Endothelial cell of umbilical vein (primary cell): Measurements from ENCODE around the gene RIMBP2. TPM values are rescaled to one million over a fixed set of nuclear protein-coding genes. Genes with fewer than 3 reads are reported as not detected.

Experiments
- BruUV-seq: library from RNA; stranded (reverse); fragments of 400-500 nt; replicated peaks from 2 replicates; lab custom pipeline; 2021; lab: Mats Ljungman, UMichigan
- CTCF ChIA-PET: fragments of 300-600, 350-600 bp; sonication (Branson Sonifier 250); formaldehyde crosslinking; loops from one replicate; lab custom pipeline; 2021; ENCODE audit warnings: antibody characterized with exemption, inconsistent platforms; lab: Charles Lee
- POLR2A ChIA-PET: fragments of 300-600, 350-600 bp; sonication (Branson Sonifier 250); formaldehyde crosslinking; loops from one replicate; lab custom pipeline; 2021; ENCODE audit warnings: antibody characterized with exemption, inconsistent platforms; lab: Charles Lee
- DNase-seq: peaks from one replicate; pipeline ENCODE4 v3.0.0-alpha.2; 2011; ENCODE audit warnings: low read depth, low spot score
- FAIRE-seq: peaks from 2 replicates; lab custom pipeline; 2011; peaks lifted over from hg19 to GRCh38; lab: Jason Lieb, UNC
- H2AFZ ChIP-seq: 2 replicates; pipeline ENCODE4 v1.6.0; 2012; ENCODE audit warnings: low read depth, low read length, control low read depth, inconsistent platforms
- H3K27ac ChIP-seq: 2 replicates; pipeline ENCODE4 v1.5.1; 2011; ENCODE audit warnings: low read depth, mild to moderate bottlenecking, control low read depth, low read length, moderate library complexity; ENCODE audit not compliant: insufficient read depth
- H3K27me3 ChIP-seq, 2 experiments: 2 replicates each; pipeline versions ENCODE4 v1.6.0 to v1.6.1; 2011; ENCODE audit warnings: low read length in 2 of 2, mixed read lengths in 1 of 2; ENCODE audit not compliant: control insufficient read depth in 2 of 2, insufficient read depth in 2 of 2
- H3K36me3 ChIP-seq, 2 experiments: 2 replicates in 1 of 2; 3 replicates in 1 of 2; pipeline ENCODE4 v1.5.1; 2011; ENCODE audit warnings: low read length in 2 of 2, mild to moderate bottlenecking in 1 of 2, moderate library complexity in 1 of 2; ENCODE audit not compliant: control insufficient read depth in 2 of 2, insufficient read depth in 2 of 2; ENCODE audit errors: extremely low read depth in 1 of 2
- H3K4me1 ChIP-seq: 3 replicates; pipeline ENCODE4 v1.5.1; 2011; ENCODE audit warnings: mild to moderate bottlenecking, low read length; ENCODE audit not compliant: control insufficient read depth, insufficient read depth; ENCODE audit errors: extremely low read depth
- H3K4me2 ChIP-seq: 2 replicates; pipeline ENCODE4 v1.6.1; 2011; ENCODE audit warnings: low read length, control low read depth, mixed read lengths; ENCODE audit not compliant: insufficient read depth
- H3K4me3 ChIP-seq, 3 experiments: fragments of 200-600 bp in 1 of 3; sonication (generic), shearing (Covaris generic) in 1 of 3; replicated peaks in 1 of 3; 2 replicates each; pipeline ENCODE4 v1.5.1; 2011 to 2016; ENCODE audit warnings: control low read depth in 3 of 3, low read length in 3 of 3, mild to moderate bottlenecking in 2 of 3, inconsistent platforms in 1 of 3, low read depth in 1 of 3, moderate library complexity in 1 of 3; ENCODE audit not compliant: insufficient read depth in 1 of 3
- H3K79me2 ChIP-seq: 2 replicates; pipeline ENCODE4 v1.6.0; 2012; ENCODE audit warnings: low read length, inconsistent platforms; ENCODE audit not compliant: control insufficient read depth, insufficient read depth
- H3K9ac ChIP-seq: replicated peaks from 2 replicates; pipeline ENCODE3; 2011; ENCODE audit warnings: low read length, control low read depth; ENCODE audit not compliant: insufficient read depth; ENCODE audit errors: extremely low read depth
- H3K9me1 ChIP-seq: replicated peaks from 3 replicates; pipeline ENCODE4 v1.6.0; 2011; ENCODE audit warnings: mild to moderate bottlenecking, low read length; ENCODE audit not compliant: control insufficient read depth, insufficient read depth; ENCODE audit errors: extremely low read depth
- H3K9me3 ChIP-seq: replicated peaks from 2 replicates; pipeline ENCODE4 v1.5.1; 2012; ENCODE audit warnings: low read length, inconsistent platforms; ENCODE audit not compliant: control insufficient read depth, insufficient read depth
- H4K20me1 ChIP-seq: replicated peaks from 2 replicates; pipeline ENCODE3; 2011; ENCODE audit warnings: mild to moderate bottlenecking, low read length; ENCODE audit not compliant: control insufficient read depth, insufficient read depth; ENCODE audit errors: extremely low read depth
- EZH2 ChIP-seq: IDR thresholded peaks from 2 replicates; pipeline ENCODE4 v1.6.1; 2012; ENCODE audit warnings: borderline replicate concordance, low read depth, mild to moderate bottlenecking, moderate library complexity, low read length, inconsistent platforms; ENCODE audit not compliant: severe bottlenecking
- FOS ChIP-seq: IDR thresholded peaks from 2 replicates; pipeline ENCODE4 v1.6.1; 2011; ENCODE audit warnings: mild to moderate bottlenecking, low read length, moderate library complexity, borderline replicate concordance; ENCODE audit not compliant: insufficient read depth
- GATA2 ChIP-seq: IDR thresholded peaks from 2 replicates; pipeline ENCODE4 v1.7.0; 2011; ENCODE audit warnings: low read depth, mild to moderate bottlenecking, moderate library complexity, mixed read lengths, low read length; ENCODE audit not compliant: insufficient read length, insufficient read depth
- JUN ChIP-seq: IDR thresholded peaks from 2 replicates; pipeline ENCODE4 v1.6.1; 2011; ENCODE audit warnings: borderline replicate concordance, low read depth; ENCODE audit not compliant: insufficient read length, insufficient read depth
- MYC ChIP-seq: IDR thresholded peaks from one replicate; pipeline ENCODE4 v1.6.1; 2011; ENCODE audit warnings: mild to moderate bottlenecking, low read depth, low read length
- POLR2A ChIP-seq: IDR thresholded peaks from 2 replicates; pipeline ENCODE4 v1.6.1; 2012; ENCODE audit warnings: low read depth, mild to moderate bottlenecking, control low read depth, low read length
- POLR2AphosphoS5 ChIP-seq: IDR thresholded peaks from 2 replicates; pipeline ENCODE4 v1.6.1; 2012; ENCODE audit warnings: low read depth, mild to moderate bottlenecking, control low read depth, low read length, moderate library complexity; ENCODE audit not compliant: insufficient read depth
- dilution Hi-C: fragments of 300-500 bp; cut with MboI; formaldehyde crosslinking; loops from one replicate; pipeline ENCODE4 v1.15.0; 2019; ENCODE audit warnings: low sequenced_read_pairs; ENCODE audit not compliant: extremely low pct_ligation_motif_present
- intact Hi-C: fragments of 100-400 bp; cut with micrococcal nuclease; formaldehyde crosslinking; loops from one replicate; pipeline ENCODE4 v1.10.0; 2022
- polyA plus RNA-seq, 4 experiments: library from polyadenylated mRNA; depleted of rRNA in 3 of 4; stranded (reverse) in 3 of 4; unstranded in 1 of 4; fragments of >200 nt; gene quantifications; 2 replicates each; pipeline versions ENCODE4 v1.2.1 to v1.2.3, GENCODE V29; 2011 to 2012; ENCODE audit warnings: missing spikeins in 1 of 4
- total RNA-seq: library from RNA; stranded (reverse); gene quantifications from 2 replicates; pipeline ENCODE4 v1.2.3, GENCODE V29; 2021
- TF ChIP-seq, protein P1 (sequence below): IDR thresholded peaks from 2 replicates; pipeline ENCODE4 v1.6.1; 2011; ENCODE audit not compliant: insufficient read depth, insufficient read length
- TF ChIP-seq, protein P2 (sequence below), 2 donors: IDR thresholded peaks; 1 replicate in 1 of 2; 2 replicates in 1 of 2; pipeline ENCODE4 v1.5.1; 2011; ENCODE audit warnings: low read length in 2 of 2, mild to moderate bottlenecking in 2 of 2, moderate library complexity in 2 of 2, control low read depth in 1 of 2, inconsistent platforms in 1 of 2, low read depth in 1 of 2; ENCODE audit not compliant: insufficient read depth in 1 of 2; ENCODE audit errors: extremely low read depth in 1 of 2

The RIMBP2 gene
- total and polyA plus RNA-seq, 2 donors (not counting 3 experiments of a cell fraction or from before 2014, with no cell fraction given) = 0.04 TPM; not detected in 1

DNA sequence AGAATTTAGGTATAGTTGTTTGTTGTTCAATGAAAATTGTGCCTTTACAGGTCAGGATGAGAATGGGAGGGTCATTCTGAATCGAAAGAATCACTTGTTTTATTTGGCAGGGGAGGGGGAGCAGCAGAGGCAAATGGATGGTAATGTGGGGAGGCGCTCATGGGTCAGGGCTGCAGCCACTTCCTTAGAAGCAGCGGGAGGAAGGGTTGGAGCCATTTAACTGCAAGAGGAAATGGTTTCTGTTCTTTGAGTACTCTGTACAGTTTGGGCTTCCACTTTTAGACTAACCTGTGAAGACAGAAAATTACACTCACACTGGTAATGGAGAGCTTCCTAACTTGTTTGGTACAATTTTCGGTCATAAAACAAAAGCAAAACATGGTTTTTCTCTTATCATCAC, 321.2 kb downstream of the RIMBP2 start:
- no peak overlapping the region for H3K9ac ChIP-seq
- H3K27ac ChIP-seq = no peak overlapping the region
- ChIA-PET POLR2A (no interaction called here), CTCF (no interaction called here)
- H3K4me1 ChIP-seq = no peaks in the 10 kb centered on the region
- no peaks in the 10 kb centered on the region for H3K79me2 ChIP-seq
- intact Hi-C loops (no loop called here), dilution Hi-C loops (no loop called here)
- no peaks in the 10 kb centered on the region for H3K9me1 ChIP-seq
- no peaks in the 10 kb centered on the region for H3K27me3 ChIP-seq
- no TSS peak for BruUV-seq
- H3K4me3 ChIP-seq = no peak overlapping the region
- H3K4me2 ChIP-seq = no peak overlapping the region
- FAIRE-seq (no peak), DNase-seq (no peak)
- no peaks in the 10 kb centered on the region for H3K36me3 ChIP-seq
- TF ChIP-seq GATA2 = no peak
- no peak for TF ChIP-seq POLR2A
- TF ChIP-seq MYC = no peak
- no peak for TF ChIP-seq POLR2AphosphoS5
- no peak for TF ChIP-seq EZH2
- no peak for TF ChIP-seq FOS
- TF ChIP-seq, protein P1, sequence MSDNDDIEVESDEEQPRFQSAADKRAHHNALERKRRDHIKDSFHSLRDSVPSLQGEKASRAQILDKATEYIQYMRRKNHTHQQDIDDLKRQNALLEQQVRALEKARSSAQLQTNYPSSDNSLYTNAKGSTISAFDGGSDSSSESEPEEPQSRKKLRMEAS = no peak
- no peak for TF ChIP-seq JUN
- TF ChIP-seq, protein P2, sequence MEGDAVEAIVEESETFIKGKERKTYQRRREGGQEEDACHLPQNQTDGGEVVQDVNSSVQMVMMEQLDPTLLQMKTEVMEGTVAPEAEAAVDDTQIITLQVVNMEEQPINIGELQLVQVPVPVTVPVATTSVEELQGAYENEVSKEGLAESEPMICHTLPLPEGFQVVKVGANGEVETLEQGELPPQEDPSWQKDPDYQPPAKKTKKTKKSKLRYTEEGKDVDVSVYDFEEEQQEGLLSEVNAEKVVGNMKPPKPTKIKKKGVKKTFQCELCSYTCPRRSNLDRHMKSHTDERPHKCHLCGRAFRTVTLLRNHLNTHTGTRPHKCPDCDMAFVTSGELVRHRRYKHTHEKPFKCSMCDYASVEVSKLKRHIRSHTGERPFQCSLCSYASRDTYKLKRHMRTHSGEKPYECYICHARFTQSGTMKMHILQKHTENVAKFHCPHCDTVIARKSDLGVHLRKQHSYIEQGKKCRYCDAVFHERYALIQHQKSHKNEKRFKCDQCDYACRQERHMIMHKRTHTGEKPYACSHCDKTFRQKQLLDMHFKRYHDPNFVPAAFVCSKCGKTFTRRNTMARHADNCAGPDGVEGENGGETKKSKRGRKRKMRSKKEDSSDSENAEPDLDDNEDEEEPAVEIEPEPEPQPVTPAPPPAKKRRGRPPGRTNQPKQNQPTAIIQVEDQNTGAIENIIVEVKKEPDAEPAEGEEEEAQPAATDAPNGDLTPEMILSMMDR (IDR thresholded peaks at IDR 0.05; ENCODE audit: extremely low read depth in 1 of 2, insufficient read depth in 1 of 2, low read depth in 1 of 2, low read length in 2 of 2) = no peak
- peaks cover 6% of the 10 kb centered on the region for H3K9me3 ChIP-seq
- H4K20me1 ChIP-seq = no peaks in the 10 kb centered on the region
- no peak overlapping the region for H2AFZ ChIP-seq
